Glutamatergic neuron (in vitro differentiated cells): ENCODE results near the gene APEH. TPM values are rescaled to one million over a fixed set of nuclear protein-coding genes. Genes with fewer than 3 reads are reported as not detected.

Experiments
- DNase-seq: peaks from one replicate; pipeline ENCODE4 v3.0.0; 2022
- H3K27ac Mint-ChIP-seq: one replicate; pipeline ENCODE4 v1.8.0; 2020; ENCODE audit warnings: mild to moderate bottlenecking, mixed read lengths, inconsistent platforms; ENCODE audit not compliant: unreplicated experiment
- H3K27me3 Mint-ChIP-seq: one replicate; pipeline ENCODE4 v1.8.0; 2020; ENCODE audit warnings: mild to moderate bottlenecking, moderate library complexity, mixed read lengths, inconsistent platforms; ENCODE audit not compliant: unreplicated experiment
- H3K36me3 Mint-ChIP-seq: one replicate; pipeline ENCODE4 v1.8.0; 2020; ENCODE audit warnings: mild to moderate bottlenecking, mixed read lengths, inconsistent platforms; ENCODE audit not compliant: unreplicated experiment
- H3K4me1 Mint-ChIP-seq: one replicate; pipeline ENCODE4 v1.8.0; 2020; ENCODE audit warnings: mild to moderate bottlenecking, low read depth, mixed read lengths, inconsistent platforms; ENCODE audit not compliant: unreplicated experiment
- H3K4me3 Mint-ChIP-seq: one replicate; pipeline ENCODE4 v1.8.0; 2020; ENCODE audit warnings: mild to moderate bottlenecking, mixed read lengths, inconsistent platforms; ENCODE audit not compliant: unreplicated experiment
- H3K9me3 Mint-ChIP-seq: one replicate; pipeline ENCODE4 v1.8.0; 2020; ENCODE audit warnings: mild to moderate bottlenecking, moderate library complexity, mixed read lengths, inconsistent platforms; ENCODE audit not compliant: unreplicated experiment
- CTCF ChIP-seq: fragments of 200-600 bp; sonication (generic); IDR thresholded peaks from one replicate; pipeline ENCODE4 v1.5.0; 2021; ENCODE audit not compliant: partially characterized antibody, unreplicated experiment
- total RNA-seq: library from RNA; stranded (reverse); fragmentation: NEBNext Ultra II Directional; extraction: Animal tissue kit (Norgen Biotek cat#: 25700); gene quantifications from one replicate; pipeline ENCODE4 v1.2.1, GENCODE V29; 2021; ENCODE audit not compliant: unreplicated experiment

APEH gene
- total RNA-seq, 1 donor from 2014 or later: 119 TPM

GRCh38 chr3:49667701-49668413, 6.3 kb upstream of the APEH start:
- H3K36me3 Mint-ChIP-seq: no peaks in the 10 kb centered on the region
- peaks cover 7% of the 10 kb centered on the region for H3K27me3 Mint-ChIP-seq
- peaks cover 3% of the 10 kb centered on the region for H3K4me1 Mint-ChIP-seq
- no peak for DNase-seq
- H3K4me3 Mint-ChIP-seq: no peak overlapping the region
- H3K9me3 Mint-ChIP-seq: peaks cover 12% of the 10 kb centered on the region
- no peak overlapping the region for H3K27ac Mint-ChIP-seq
- no peak for TF ChIP-seq CTCF

GRCh38 chr3:49668414-49668797, 5.7 kb upstream of the APEH start:
- Mint-ChIP-seq H3K36me3 (no peaks in the 10 kb centered on the region), H3K9me3 (peaks cover 14% of the 10 kb centered on the region), H3K4me1 (peaks cover 3% of the 10 kb centered on the region), H3K27me3 (peaks cover 7% of the 10 kb centered on the region), H3K4me3 (no peak overlapping the region), H3K27ac (no peak overlapping the region)
- TF ChIP-seq CTCF: no peak
- DNase-seq: no peak

GRCh38 chr3:49668861-49669260, 5.3 kb upstream of the APEH start:
- TF ChIP-seq CTCF: no peak

GRCh38 chr3:49669352-49669751, 4.8 kb upstream of the APEH start:
- H3K4me1 Mint-ChIP-seq: peaks cover 3% of the 10 kb centered on the region
- peaks cover 11% of the 10 kb centered on the region for H3K27me3 Mint-ChIP-seq
- no peak overlapping the region for H3K27ac Mint-ChIP-seq
- no peak for DNase-seq
- no peaks in the 10 kb centered on the region for H3K36me3 Mint-ChIP-seq
- no peak for TF ChIP-seq CTCF
- H3K4me3 Mint-ChIP-seq: no peak overlapping the region
- peaks cover 15% of the 10 kb centered on the region for H3K9me3 Mint-ChIP-seq

More at GRCh38 chr3:49668861-49669260, 5.3 kb upstream of the APEH start:
- H3K4me3 Mint-ChIP-seq: no peak overlapping the region
- H3K27ac Mint-ChIP-seq: no peak overlapping the region
- H3K9me3 Mint-ChIP-seq: peaks cover 17% of the 10 kb centered on the region
- H3K27me3 Mint-ChIP-seq: peaks cover 11% of the 10 kb centered on the region
- H3K36me3 Mint-ChIP-seq: no peaks in the 10 kb centered on the region
- no peak for DNase-seq
- peaks cover 3% of the 10 kb centered on the region for H3K4me1 Mint-ChIP-seq

GRCh38 chr3:49670940-49671290, 3.2 kb upstream of the APEH start:
- H3K4me3 Mint-ChIP-seq: no peak overlapping the region
- H3K9me3 Mint-ChIP-seq: peaks cover 16% of the 10 kb centered on the region
- H3K4me1 Mint-ChIP-seq: peaks cover 7% of the 10 kb centered on the region
- DNase-seq: no peak
- TF ChIP-seq CTCF: no peak
- H3K27ac Mint-ChIP-seq: no peak overlapping the region
- H3K36me3 Mint-ChIP-seq: no peaks in the 10 kb centered on the region
- H3K27me3 Mint-ChIP-seq: peaks cover 12% of the 10 kb centered on the region
